PC-3 (cell line): ENCODE measurements around the gene RASD2.

ENCODE experiments used
- CTCF ChIP-seq: fragments of 300-600 bp; sonication (generic); conservative IDR thresholded peaks from 2 replicates; pipeline ENCODE4 v1.5.1; 2017; ENCODE audit warnings: antibody characterized with exemption, low read depth, mild to moderate bottlenecking, low read length
- EZH2 ChIP-seq: fragments of 300-600 bp; sonication (generic); IDR thresholded peaks from one replicate; pipeline ENCODE4 v1.6.1; 2017; ENCODE audit warnings: antibody characterized with exemption, mild to moderate bottlenecking, low read length; ENCODE audit not compliant: unreplicated experiment
- EZH2phosphoT487 ChIP-seq: fragments of 300-600 bp; sonication (generic); IDR thresholded peaks from 2 replicates; pipeline ENCODE4 v1.6.1; 2018; ENCODE audit warnings: mild to moderate bottlenecking, antibody characterized with exemption, low read length, borderline replicate concordance

GRCh38 chr22:35523167-35523947 lies 17.3 kb upstream of the RASD2 start:
- TF ChIP-seq CTCF (no peak), EZH2phosphoT487 (no peak), EZH2 (no peak)
